Measurements from ENCODE around the gene TRIM22.

TRIM22 gene

DNA sequence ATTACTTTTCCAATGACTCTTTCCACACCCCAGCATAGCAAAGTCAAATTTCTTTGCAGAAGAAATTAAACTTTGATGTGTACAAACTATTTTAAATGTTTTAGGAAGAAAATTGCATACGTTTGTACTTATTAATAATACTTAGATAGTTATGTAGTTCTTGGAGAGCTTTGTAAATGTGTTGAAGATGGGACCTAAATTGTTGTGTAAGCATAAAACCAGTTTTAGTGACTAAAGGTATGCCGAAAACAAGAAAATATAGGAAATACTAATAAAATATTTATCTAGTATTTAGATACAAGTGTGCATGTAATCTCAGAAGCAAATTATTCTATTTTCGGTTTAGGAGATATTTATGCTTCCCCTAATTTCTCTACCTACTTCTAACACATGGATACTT lies 60.2 kb downstream of the TRIM22 start:
- no peak overlapping the region for H3K4me3 ChIP-seq (ENCODE audit: low read depth, low read length)
- no peak for DNase-seq (ENCODE audit: low read depth)
- TF ChIP-seq, protein P1, sequence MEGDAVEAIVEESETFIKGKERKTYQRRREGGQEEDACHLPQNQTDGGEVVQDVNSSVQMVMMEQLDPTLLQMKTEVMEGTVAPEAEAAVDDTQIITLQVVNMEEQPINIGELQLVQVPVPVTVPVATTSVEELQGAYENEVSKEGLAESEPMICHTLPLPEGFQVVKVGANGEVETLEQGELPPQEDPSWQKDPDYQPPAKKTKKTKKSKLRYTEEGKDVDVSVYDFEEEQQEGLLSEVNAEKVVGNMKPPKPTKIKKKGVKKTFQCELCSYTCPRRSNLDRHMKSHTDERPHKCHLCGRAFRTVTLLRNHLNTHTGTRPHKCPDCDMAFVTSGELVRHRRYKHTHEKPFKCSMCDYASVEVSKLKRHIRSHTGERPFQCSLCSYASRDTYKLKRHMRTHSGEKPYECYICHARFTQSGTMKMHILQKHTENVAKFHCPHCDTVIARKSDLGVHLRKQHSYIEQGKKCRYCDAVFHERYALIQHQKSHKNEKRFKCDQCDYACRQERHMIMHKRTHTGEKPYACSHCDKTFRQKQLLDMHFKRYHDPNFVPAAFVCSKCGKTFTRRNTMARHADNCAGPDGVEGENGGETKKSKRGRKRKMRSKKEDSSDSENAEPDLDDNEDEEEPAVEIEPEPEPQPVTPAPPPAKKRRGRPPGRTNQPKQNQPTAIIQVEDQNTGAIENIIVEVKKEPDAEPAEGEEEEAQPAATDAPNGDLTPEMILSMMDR (IDR thresholded peaks at IDR 0.05; ENCODE audit: low read depth, low read length, missing control alignments), result no peak

DNA sequence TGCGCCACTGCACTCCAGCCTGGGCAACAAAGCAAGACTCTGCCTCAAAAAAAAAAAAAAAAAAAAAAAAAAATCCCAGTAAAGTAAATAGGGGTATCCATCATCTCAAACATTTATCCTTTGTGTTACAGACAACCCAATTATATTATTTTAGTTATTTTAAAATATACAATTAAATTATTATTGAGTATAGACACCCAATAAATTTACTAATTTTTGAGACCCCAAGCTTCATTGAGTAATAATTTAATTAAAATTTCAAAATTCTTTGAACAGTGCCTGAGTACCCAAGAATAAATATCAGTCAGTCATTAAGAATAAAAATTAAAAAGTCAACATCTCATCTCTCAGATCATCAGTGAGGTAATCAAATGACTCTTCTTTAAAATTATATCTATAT lies 64.4 kb downstream of the TRIM22 start, which contains the start of gene OR52N4:
Gene OR52N4 (plus strand): TSS at position 301 of the 400 bp plus-strand sequence. CDS start 498 bp downstream, outside the sequence.
- TF ChIP-seq, protein P1 (IDR thresholded peaks at IDR 0.05; ENCODE audit: low read depth, low read length, missing control alignments), result no peak
- no peak within 1 kb of the TSS for H3K4me3 ChIP-seq (ENCODE audit: low read depth, low read length)

More for the DNA sequence above, 64.4 kb downstream of the TRIM22 start, which contains the start of gene OR52N4:
- no peak for DNase-seq (ENCODE audit: low read depth)
